HG02938 (cell line): ENCODE data around the gene CFAP92.
"Not testable (repeated sequence)": the region's sequence is repeated elsewhere in the genome, so short reads cannot be mapped to it uniquely, and the experiment has no call there.

Experiments used
- ATAC-seq: cut with Tn5 transposase; IDR thresholded peaks from one replicate; pipeline ENCODE4 v1.9.1; 2021; ENCODE audit warnings: mild to moderate bottlenecking, moderate library complexity; ENCODE audit not compliant: unreplicated experiment

Gene CFAP92

DNA sequence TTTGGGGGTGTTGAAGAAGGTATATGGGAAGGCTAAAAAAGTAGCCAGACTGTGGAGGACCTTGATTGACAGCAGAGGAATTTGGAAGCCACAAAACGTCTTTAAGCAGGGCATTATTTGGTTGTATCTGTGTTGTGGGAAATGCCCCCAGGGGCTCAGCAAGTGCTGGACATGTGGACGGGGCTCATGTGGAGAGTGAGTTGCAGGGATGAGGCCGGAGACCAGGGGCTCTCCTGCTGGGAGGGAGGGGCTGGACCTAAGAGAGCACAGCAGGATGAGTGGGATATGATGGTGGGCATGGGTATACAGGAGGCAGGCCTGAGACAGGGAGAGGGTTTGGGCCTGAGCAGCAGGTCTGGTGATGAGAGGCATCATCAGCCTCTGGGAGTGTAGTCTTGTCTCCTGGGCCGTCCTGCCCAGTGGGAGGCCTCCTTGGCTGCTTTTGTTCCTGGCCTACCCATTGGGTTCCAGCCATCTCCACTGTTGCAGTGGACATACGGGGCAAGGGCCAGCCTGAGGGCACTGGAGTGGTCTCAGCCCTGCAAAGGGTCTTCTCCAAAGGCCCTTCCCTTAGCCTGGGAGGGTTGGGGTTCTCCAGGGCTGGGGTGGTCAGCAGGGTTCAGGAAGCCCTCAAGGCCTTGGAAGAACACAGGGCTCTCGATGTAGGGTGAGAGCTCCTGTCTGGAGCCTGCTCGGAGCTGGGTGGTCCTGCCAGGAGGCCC, 86.9 kb downstream of the CFAP92 start:
- ATAC-seq, result no peak

DNA sequence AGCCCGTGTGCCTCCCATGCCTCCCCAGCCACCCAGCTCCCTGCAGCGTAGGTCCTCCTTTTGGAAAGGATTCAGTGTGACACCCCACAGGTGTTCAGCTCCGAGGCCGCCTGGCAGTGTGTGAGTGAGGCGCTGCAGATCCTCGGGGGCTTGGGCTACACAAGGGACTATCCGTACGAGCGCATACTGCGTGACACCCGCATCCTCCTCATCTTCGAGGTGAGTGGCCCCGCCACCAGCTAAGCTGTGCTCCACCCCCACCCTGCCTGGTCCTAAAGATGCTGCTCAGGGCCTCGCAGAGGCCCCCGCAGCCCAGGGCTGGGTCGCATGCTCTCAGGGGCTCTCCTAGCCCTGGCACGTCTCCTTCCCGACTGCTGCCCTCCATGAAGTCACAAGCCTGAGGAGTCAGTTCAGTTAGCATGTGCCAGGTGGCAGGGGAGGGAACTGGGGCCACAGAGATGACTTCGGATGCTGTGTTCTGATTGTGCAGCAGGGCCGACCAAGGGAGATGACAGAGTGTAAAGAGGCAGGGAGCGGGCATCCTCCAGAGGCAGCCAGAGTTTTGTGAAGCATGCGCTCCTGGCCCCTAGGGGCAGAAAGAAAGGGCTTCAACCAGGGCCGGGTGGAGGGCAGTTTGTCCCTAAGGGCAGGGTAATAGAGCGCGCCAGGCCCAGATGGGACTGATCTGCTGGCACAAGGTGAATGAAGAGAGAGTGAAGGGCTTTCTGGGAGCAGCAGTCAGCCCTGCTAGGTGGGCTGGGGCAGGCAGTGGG, 87.7 kb downstream of the CFAP92 start:
- no peak for ATAC-seq

DNA sequence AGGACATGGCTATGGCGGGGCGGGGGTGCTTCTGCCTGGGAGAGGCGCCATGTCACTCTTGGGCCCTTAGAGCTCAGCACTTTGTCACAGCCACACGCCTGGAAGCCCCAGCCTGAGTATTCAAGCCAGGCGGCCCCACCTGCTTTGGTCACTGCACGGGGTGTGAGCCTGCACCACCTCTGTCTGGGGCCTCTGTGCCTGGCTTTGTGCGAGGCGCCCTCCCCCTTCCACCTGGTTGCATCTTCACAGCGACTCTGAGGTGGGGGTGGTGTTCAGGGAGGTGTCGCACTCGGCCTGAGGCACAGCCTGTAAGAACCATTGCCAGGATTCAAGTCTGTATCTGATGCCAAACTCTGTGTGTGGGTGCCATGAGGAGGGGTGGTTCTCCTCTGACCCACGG, 90.4 kb downstream of the CFAP92 start:
- ATAC-seq, result no peak

GRCh38 chr3:128902426-128902825, 91.5 kb downstream of the CFAP92 start:
- ATAC-seq, result no peak

GRCh38 chr3:128895843-128896697, 97.8 kb downstream of the CFAP92 start:
- no peak for ATAC-seq

DNA sequence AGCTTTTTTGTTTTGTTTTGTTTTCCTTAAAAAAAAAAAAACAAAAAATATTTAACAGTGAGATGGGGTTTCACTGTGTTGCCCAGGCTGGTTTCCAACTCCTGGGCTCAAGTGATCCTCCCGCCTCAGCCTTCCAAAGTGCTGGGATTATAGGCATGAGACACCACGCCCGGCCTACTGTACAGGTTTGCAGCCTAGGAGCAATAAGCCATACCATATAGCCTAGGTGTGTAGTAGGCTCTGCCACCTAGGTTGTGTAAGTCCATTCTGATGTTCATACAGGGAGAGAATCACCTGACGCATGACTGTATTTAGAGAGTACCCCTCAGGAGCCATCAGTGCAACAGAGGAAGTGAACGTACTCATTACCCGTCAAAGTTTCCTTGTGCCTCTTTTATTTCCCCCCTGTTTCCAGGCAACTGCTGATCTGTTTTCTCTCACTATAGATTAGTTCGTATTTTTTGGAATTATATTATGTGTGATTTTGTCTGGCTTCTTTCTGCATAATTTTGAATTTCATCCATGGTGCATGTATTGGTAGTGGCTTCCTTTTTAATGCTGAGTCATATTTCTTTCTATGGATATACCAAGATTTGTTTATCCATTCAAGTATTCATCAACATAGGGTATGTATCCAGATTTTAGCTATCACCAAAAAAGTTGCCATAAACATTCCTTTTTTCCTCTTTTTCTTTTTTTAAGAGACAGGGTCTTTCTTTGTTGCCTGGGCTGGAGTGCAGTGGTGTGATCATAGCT, 104.6 kb downstream of the CFAP92 start:
- ATAC-seq, result no peak

GRCh38 chr3:128884992-128885391, 108.9 kb downstream of the CFAP92 start:
- no peak for ATAC-seq

DNA sequence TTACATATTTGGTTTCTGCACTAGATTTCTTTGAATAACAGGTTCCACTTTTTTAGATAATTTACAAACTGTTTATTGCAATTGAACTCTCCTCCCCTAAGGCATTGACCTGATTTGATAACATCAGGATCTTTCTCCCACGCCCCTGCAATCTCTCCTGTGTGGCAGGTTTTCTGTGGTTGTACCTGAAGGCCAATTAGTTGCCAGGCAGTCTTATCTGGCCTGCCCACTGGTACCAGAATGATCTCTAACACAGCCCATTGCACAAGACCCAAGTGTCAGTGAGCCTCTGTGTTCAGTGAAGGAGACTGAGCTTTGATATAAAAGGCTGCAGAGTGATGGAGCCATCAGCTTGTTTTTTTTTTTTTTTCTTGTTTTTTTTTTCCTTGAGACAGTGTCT, 111.2 kb downstream of the CFAP92 start:
- ATAC-seq, result no peak

DNA sequence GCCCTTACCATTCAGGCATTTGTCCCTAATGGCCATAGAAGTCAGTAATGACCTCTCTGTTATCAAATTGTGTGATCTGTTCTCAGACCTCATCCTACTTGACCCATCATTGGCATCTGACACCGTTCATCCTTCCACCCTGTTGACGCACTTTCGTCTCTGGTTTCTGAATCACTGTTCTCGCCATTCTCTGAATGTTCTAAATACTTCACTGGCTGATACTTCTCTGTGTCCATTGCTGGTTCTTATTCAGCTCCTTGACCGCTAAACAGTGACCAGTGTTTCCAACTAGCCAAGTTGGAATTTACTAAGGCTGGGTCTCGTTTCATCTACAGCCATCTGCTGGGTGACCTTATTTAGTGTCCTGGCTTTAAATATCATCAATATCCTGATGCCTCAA, 112.3 kb downstream of the CFAP92 start:
- no peak for ATAC-seq

- not testable (repeated sequence) for ATAC-seq
These were observed 113.4 kb downstream of the CFAP92 start for GRCh38 chr3:128880455-128880854.

DNA sequence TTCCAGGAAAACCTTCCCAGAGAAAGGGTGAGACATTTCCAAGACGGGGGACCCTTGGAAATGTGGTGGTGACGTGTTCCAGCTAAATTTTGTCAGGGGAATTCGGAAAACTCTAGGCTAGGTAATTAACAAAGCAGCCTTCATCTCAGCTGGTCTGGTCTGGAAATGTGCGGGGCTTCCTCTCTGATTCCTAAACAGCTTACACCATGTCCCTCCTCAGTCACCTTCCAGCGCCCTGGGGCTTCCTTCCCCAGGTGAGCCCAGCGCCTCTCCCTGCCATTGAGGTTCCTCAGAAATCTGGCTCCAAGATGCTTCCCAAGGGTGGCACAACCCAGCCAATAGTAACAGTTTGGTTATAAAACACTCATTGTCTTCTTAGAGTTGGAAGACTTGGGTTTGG, 113.9 kb downstream of the CFAP92 start:
- ATAC-seq, result no peak

DNA sequence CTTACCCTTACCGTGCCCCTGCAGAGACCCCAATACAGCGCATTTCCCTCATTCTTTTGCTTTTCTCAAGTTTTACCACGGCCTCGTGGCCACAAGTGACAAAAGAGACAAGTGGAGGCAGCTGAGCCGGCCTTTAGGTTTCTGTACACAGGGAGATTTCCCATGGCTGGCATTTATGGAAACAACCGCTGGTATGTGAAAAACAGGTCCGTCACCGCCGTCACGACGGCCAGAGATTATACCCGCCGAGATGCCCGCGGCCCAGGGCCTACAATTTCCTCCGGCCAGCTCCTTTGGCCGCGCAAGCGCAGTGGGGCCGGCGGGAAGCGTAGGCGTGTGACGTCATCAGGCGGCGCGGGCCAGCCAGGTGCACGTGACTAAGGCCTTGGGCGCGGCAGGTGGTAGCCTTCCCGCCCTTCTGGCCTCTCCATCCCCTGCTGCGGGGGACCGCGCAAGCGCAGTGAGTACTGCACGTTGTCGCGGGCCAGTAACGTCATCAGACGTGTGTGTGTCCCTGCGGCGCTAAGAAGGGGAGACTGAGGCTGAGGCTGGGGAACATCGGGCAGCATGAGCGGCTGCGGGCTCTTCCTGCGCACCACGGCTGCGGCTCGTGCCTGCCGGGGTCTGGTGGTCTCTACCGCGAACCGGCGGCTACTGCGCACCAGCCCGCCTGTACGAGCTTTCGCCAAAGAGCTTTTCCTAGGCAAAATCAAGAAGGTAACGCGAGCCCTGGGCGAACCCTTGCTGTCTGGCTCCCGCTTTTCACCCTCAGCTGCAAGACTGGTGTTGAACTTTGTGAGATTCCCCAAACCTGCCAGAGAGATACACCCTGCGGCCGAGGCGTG, 114.5 kb downstream of the CFAP92 start, which contains the start of gene ACAD9:
TSS of gene ACAD9 (plus strand) at position 496 of the 845 bp plus-strand sequence. CDS start at position 568, 72 bp downstream.
- peak; percentile 84 for ATAC-seq

DNA sequence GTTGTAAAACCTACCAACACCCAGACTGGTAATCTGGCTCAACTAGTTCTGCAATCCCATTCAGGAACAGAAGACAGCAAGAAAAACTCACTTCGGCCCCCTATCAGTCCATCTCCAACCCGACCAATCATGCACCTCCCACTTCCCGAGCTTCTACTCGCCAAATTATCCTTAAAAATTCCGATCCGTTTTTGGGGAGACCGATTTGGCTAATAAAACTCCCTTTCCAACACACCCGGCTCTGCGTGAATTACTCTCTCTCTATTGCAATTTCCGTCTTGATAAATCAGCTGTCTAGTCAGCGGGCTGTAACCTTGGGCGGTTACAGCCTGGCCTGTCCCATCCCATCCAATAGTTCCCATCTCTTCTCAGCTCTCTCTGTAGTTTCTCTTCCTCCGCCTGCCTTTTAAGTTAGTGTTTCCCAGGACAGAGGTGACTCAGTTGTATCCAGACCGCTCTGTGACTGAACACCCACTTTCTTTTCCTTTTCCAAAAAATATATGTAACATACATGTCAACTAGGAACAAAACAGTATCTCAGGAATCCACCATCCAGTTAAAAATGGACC, 115.2 kb downstream of the CFAP92 start:
- ATAC-seq, result peak; percentile 13

DNA sequence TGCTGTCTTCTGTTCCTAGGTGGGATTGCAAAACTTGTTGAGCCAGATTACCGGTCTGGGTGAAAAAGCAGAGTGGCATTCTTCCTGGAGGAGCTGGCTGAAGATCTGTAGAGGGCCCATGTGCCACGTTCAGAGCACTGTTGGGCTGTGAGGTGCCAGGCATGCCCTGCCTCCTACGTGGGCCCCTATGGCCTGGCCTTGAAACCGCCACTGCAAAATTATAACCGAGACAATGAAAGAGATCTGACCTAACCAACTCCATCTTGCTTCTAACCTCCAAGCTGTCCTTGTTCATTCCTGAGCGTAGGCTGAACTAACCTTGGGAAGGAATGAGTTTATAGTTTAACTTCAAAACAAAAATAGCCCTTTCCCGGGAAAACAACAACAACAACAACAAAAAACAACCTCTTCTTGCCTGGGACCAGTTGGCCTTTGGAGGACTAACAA, 115.8 kb downstream of the CFAP92 start:
- no peak for ATAC-seq

DNA sequence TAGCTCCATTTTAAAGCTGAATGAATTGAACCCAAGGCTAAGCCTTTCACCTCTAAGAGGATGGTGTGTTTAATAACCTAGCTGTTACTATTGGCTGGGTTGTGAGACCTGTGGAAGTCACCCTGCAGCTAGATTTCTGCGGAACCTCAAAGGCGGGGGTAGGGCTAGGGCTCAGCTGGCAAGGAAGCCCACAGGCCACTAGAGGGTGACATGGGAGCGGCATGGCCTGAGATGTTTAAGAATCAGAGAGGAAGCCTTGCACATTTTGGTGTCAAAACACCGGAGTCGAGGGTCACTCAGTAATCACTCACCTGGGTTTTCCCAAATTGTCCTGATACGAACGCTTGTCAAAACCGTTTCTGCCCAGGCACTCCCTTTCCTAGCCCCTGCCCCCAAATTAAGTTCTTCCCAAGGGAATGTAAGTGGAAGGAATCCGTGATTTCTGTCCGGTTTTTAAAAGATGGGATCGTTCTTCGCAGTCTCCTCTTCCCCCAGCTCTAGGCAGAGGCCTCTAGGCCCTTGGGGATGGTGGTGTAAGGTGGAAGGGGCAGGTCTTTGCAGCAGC, 118.2 kb downstream of the CFAP92 start:
- ATAC-seq, result no peak

- ATAC-seq, result no peak
These were observed 119.2 kb downstream of the CFAP92 start for GRCh38 chr3:128874481-128875180.

DNA sequence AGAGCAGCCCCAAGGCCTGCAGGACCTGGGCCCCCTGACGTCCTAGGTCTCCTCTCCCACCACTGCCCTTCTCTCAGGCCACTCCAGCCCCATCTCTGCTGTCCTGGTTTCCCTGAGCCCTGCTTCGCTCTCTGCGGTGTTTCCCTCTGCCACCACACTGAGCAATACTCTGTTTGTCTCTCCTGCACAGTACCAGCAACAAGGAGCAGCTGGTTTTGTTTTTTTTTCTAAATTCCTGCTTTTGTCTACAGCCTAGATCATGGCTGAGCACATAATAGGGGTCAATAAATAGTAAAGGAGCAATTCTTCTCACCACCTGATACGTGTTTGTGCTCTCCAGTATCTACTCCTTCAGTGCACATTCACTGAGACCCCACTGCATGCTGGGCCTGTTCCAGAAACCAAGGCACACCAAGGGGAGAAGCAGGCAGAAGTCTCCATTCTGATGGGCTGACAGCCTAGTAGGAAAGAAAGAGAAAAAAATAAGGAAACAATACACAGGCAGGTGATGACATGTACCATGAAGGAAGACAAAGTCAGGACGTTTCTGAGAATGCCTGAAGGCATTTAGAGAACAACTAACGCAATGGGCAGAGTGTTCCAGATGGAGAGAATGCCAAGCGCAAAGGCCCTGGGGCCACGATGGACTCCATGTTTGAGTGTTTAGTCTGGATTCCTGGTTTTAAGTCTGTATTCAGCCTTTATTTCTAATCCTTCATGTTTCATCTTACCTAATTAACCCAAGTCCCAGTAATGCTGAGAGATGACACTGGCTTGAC, 120.4 kb downstream of the CFAP92 start:
- ATAC-seq, result no peak

DNA sequence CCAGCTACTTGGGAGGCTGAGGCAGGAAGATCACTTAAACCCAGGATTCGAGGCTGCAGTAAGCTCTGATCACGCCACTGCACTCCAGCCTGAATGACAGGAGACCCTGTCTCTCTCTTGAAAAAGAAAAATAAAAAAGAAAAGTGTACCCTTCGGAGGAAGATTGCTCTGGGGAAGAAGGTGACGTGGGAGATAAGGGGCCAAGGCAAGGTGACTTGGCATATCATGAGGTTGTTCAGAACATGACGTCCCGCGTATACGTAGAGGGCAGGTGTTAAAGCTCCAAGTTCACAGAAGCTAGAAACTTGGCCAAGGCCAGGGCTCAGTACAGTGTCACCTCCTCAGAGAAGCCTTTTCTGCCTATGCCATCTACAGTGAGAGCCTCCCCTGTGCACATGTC, 121.1 kb downstream of the CFAP92 start:
- ATAC-seq, result no peak
